Effector CD4-positive, alpha-beta T cell (primary cell): ENCODE measurements around the gene TMEM50A.
"Not testable (repeated sequence)": the region's sequence is repeated elsewhere in the genome, so short reads cannot be mapped to it uniquely, and the experiment has no call there.

Experiments
- DNase-seq: peaks from one replicate; pipeline ENCODE4 v3.0.0-alpha.2; 2020
- total RNA-seq: gene quantifications from one replicate; lab custom pipeline; 2026; lab: John Stamatoyannopoulos, UW

TMEM50A gene
- 66.2 reads per million, percentile 74 among the genes with 10 or more reads in this experiment for total RNA-seq

- DNase-seq, result peak; percentile 85
These were observed at the start of gene TMEM50A for GRCh38 chr1:25338188-25338981. Gene TMEM50A, plus strand, starts transcription at chr1:25338334. Its CDS starts 2,153 bp downstream, at chr1:25340487.

GRCh38 chr1:25288573-25289101 is 49.5 kb upstream of the TMEM50A start:
- not testable (repeated sequence) for DNase-seq

GRCh38 chr1:25290043-25290442 is 48.1 kb upstream of the TMEM50A start:
- DNase-seq, result not testable (repeated sequence)

- DNase-seq, result not testable (repeated sequence)
These were observed 44.7 kb upstream of the TMEM50A start for GRCh38 chr1:25293426-25293825.

- not testable (repeated sequence) for DNase-seq
These were observed 43.0 kb upstream of the TMEM50A start for GRCh38 chr1:25294889-25295826.

GRCh38 chr1:25296501-25296900 is 41.6 kb upstream of the TMEM50A start:
- not testable (repeated sequence) for DNase-seq

GRCh38 chr1:25300729-25301128 is 37.4 kb upstream of the TMEM50A start:
- DNase-seq, result not testable (repeated sequence)

GRCh38 chr1:25302330-25302729 is 35.8 kb upstream of the TMEM50A start:
- DNase-seq, result not testable (repeated sequence)

- not testable (repeated sequence) for DNase-seq
These were observed 33.2 kb upstream of the TMEM50A start for GRCh38 chr1:25304936-25305335.

- not testable (repeated sequence) for DNase-seq
These were observed 30.0 kb upstream of the TMEM50A start for GRCh38 chr1:25308168-25308567.

GRCh38 chr1:25309085-25309484 is 29.0 kb upstream of the TMEM50A start:
- not testable (repeated sequence) for DNase-seq

- not testable (repeated sequence) for DNase-seq
These were observed 28.6 kb upstream of the TMEM50A start for GRCh38 chr1:25309486-25309885.

GRCh38 chr1:25312806-25313470 is 25.2 kb upstream of the TMEM50A start:
- not testable (repeated sequence) for DNase-seq

- not testable (repeated sequence) for DNase-seq
These were observed 17.7 kb upstream of the TMEM50A start for GRCh38 chr1:25320314-25320938.

- not testable (repeated sequence) for DNase-seq
These were observed 16.0 kb upstream of the TMEM50A start for GRCh38 chr1:25322127-25322526.

GRCh38 chr1:25324407-25324806 is 13.7 kb upstream of the TMEM50A start:
- DNase-seq, result not testable (repeated sequence)

- DNase-seq, result not testable (repeated sequence)
These were observed 10.0 kb upstream of the TMEM50A start for GRCh38 chr1:25327864-25328790.

- not testable (repeated sequence) for DNase-seq
These were observed 9.3 kb upstream of the TMEM50A start for GRCh38 chr1:25328791-25329185.

- DNase-seq, result not testable (repeated sequence)
These were observed 8.8 kb upstream of the TMEM50A start for GRCh38 chr1:25329336-25329735.

GRCh38 chr1:25329950-25330349 is 8.2 kb upstream of the TMEM50A start:
- DNase-seq, result not testable (repeated sequence)
